Measurements from ENCODE around the gene ETV5.

Gene ETV5

DNA sequence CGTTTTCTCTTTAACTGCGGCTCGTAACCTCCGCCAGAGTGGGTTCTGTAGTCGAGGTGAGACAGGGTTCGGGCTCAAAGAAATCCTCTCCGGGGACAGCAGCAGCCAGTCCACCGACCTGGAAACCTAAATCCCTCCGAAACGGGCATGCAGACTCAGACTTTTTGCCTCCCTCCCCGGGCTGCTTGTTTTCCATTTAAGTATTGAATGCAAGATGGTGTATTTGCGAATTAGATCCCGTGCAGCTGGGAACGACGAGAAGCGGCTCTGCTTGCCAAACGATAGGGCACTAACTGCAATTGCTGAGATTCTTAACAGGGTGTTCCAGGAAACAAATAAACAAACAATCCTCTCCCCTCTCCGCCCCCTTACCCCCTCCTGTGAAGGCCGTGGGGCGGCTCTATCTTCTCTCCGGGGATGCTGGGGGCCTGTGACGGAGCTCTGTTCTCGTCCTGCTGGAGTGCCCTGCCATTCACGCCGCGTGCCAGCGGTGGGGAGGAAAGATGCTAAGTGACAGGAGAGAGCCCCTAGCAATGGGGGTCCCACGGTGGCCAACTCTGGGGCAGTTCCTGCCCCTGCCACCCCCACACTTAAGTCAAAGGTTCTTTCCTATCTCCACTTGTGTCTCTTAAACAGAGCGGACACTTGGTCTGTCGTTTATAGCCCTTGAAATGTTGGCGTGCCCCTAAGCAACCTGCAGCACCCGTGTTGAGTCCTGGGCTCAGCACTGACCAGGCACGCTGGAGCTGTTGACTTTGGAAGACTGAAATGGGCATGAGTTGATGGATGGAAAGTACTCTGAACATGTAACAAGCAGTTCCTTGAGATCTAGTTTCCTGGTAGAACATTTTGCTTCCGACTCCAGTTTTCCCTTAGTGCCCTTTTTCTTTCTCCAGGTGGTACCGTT is 1.3 kb upstream of the ETV5 start:
- Histone ChIP-seq H3K9me2 (replicated peaks; ENCODE audit: insufficient read depth, low read length) (no peaks in the 10 kb centered on the region), H3K9me3 (ENCODE audit: insufficient read depth, low read length) (no peaks in the 10 kb centered on the region), H2AFZ (ENCODE audit: low read depth, low read length, severe bottlenecking) (peak overlapping the region; percentile 97), H3K79me2 (ENCODE audit: insufficient read depth, low read length) (no peaks in the 10 kb centered on the region), H3K4me3 (ENCODE audit: insufficient read depth, low read length, poor library complexity, severe bottlenecking) (peak overlapping the region; percentile 62), H3K27me3 (ENCODE audit: low read length) (no peaks in the 10 kb centered on the region), H3K4me2 (ENCODE audit: low read depth, low read length, poor library complexity, severe bottlenecking) (peak overlapping the region; percentile 99), H4K20me1 (ENCODE audit: low read depth, low read length) (no peaks in the 10 kb centered on the region), H3K36me3 (ENCODE audit: low read length) (no peaks in the 10 kb centered on the region), H3K9ac (ENCODE audit: low read length) (peak overlapping the region; percentile 56), H3K27ac (ENCODE audit: low read depth, low read length) (no peak overlapping the region), H3F3A (ENCODE audit: insufficient read depth) (no peaks in the 10 kb centered on the region)
- no peak for TF ChIP-seq EZH2phosphoT487 (conservative IDR thresholded peaks at IDR 0.05; ENCODE audit: low read length)
- TF ChIP-seq, protein P1, sequence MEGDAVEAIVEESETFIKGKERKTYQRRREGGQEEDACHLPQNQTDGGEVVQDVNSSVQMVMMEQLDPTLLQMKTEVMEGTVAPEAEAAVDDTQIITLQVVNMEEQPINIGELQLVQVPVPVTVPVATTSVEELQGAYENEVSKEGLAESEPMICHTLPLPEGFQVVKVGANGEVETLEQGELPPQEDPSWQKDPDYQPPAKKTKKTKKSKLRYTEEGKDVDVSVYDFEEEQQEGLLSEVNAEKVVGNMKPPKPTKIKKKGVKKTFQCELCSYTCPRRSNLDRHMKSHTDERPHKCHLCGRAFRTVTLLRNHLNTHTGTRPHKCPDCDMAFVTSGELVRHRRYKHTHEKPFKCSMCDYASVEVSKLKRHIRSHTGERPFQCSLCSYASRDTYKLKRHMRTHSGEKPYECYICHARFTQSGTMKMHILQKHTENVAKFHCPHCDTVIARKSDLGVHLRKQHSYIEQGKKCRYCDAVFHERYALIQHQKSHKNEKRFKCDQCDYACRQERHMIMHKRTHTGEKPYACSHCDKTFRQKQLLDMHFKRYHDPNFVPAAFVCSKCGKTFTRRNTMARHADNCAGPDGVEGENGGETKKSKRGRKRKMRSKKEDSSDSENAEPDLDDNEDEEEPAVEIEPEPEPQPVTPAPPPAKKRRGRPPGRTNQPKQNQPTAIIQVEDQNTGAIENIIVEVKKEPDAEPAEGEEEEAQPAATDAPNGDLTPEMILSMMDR (IDR thresholded peaks at IDR 0.05; ENCODE audit: insufficient read depth, low read length, poor library complexity, severe bottlenecking), result no peak

DNA sequence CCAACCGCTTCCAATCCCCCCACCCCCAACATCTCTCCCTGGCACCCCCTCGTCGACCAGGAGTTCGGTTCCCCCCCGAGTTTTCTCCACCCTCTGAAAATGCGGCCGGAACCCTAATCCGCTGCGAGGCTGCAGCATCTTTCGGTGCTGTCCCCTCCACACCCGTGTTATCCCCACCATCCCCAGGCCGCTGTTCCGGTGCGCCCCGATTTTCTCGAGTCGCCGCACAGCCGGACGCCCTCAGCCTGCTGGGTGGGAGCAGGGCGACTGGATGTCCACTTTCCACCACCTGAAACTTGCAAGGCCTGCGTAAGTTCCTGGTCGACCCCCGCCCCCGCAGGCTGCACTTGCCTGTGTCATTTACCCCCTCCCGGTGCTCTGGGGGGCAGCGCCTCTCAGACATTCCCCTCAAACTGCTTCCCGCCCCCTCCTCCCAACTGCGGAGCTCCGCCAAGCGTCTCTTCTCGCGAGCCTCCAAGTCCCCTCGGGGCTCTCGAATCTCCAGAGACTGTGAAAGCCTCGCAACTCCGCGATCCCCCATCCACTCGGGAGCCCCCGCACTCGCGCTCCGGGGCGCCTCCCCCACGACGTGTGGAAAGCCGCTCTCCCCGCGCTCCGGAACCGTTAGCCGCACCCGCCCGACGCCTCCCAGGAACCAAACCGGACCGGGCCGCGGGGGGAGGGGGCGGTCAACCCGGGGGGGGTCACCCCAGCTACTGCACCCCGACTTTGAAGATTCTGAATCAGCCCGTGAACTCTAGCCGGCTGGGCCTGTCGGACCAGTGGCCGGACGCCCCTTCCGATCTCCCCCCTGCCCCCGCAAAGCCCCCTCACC is 566 bp downstream of the ETV5 start:
- Histone ChIP-seq H4K20me1 (ENCODE audit: low read depth, low read length) (no peaks in the 10 kb centered on the region), H3K27me3 (ENCODE audit: low read length) (no peaks in the 10 kb centered on the region), H3K9me2 (replicated peaks; ENCODE audit: insufficient read depth, low read length) (no peaks in the 10 kb centered on the region), H3K9ac (ENCODE audit: low read length) (peak overlapping the region; percentile 60), H3K27ac (ENCODE audit: low read depth, low read length) (no peak overlapping the region), H3K79me2 (ENCODE audit: insufficient read depth, low read length) (no peaks in the 10 kb centered on the region), H3K36me3 (ENCODE audit: low read length) (no peaks in the 10 kb centered on the region), H2AFZ (ENCODE audit: low read depth, low read length, severe bottlenecking) (peak overlapping the region; percentile 82), H3F3A (ENCODE audit: insufficient read depth) (no peaks in the 10 kb centered on the region), H3K4me3 (ENCODE audit: insufficient read depth, low read length, poor library complexity, severe bottlenecking) (peak overlapping the region; percentile 57), H3K9me3 (ENCODE audit: insufficient read depth, low read length) (no peaks in the 10 kb centered on the region), H3K4me2 (ENCODE audit: low read depth, low read length, poor library complexity, severe bottlenecking) (peak overlapping the region; percentile 82)
- TF ChIP-seq EZH2phosphoT487 (conservative IDR thresholded peaks at IDR 0.05; ENCODE audit: low read length), result no peak
- TF ChIP-seq, protein P1 (IDR thresholded peaks at IDR 0.05; ENCODE audit: insufficient read depth, low read length, poor library complexity, severe bottlenecking), result no peak

GRCh38 chr3:186107215-186108105 is 1.4 kb downstream of the ETV5 start:
- no peak overlapping the region for H3K27ac ChIP-seq (ENCODE audit: low read depth, low read length)

More at GRCh38 chr3:186107215-186108105, 1.4 kb downstream of the ETV5 start:
- Histone ChIP-seq H3F3A (ENCODE audit: insufficient read depth) (no peaks in the 10 kb centered on the region), H3K9me3 (ENCODE audit: insufficient read depth, low read length) (no peaks in the 10 kb centered on the region), H3K9ac (ENCODE audit: low read length) (peak overlapping the region; percentile 60), H3K36me3 (ENCODE audit: low read length) (no peaks in the 10 kb centered on the region), H3K4me3 (ENCODE audit: insufficient read depth, low read length, poor library complexity, severe bottlenecking) (peak overlapping the region; percentile 57), H3K9me2 (replicated peaks; ENCODE audit: insufficient read depth, low read length) (no peaks in the 10 kb centered on the region), H4K20me1 (ENCODE audit: low read depth, low read length) (no peaks in the 10 kb centered on the region), H3K4me2 (ENCODE audit: low read depth, low read length, poor library complexity, severe bottlenecking) (peak overlapping the region; percentile 82), H3K79me2 (ENCODE audit: insufficient read depth, low read length) (no peaks in the 10 kb centered on the region), H3K27me3 (ENCODE audit: low read length) (no peaks in the 10 kb centered on the region), H2AFZ (ENCODE audit: low read depth, low read length, severe bottlenecking) (peak overlapping the region; percentile 82)
- no peak for TF ChIP-seq EZH2phosphoT487 (conservative IDR thresholded peaks at IDR 0.05; ENCODE audit: low read length)
- TF ChIP-seq, protein P1 (IDR thresholded peaks at IDR 0.05; ENCODE audit: insufficient read depth, low read length, poor library complexity, severe bottlenecking), result no peak

Measured in SU-DHL-6 (cell line).